GM12864 (cell line): ENCODE data around the gene FAS.

Source experiments
- DNase-seq: peaks from one replicate; pipeline ENCODE4 v3.0.0-alpha.2; 2011; ENCODE audit warnings: low read depth
- H3K4me3 ChIP-seq: 2 replicates; pipeline ENCODE4 v1.5.1; 2011; ENCODE audit warnings: mild to moderate bottlenecking, low read depth, low read length, control low read depth
- CTCF ChIP-seq: IDR thresholded peaks from 2 replicates; pipeline ENCODE4 v1.5.1; 2011; ENCODE audit warnings: low read depth, mild to moderate bottlenecking, moderate library complexity, low read length, control low read depth, inconsistent platforms; ENCODE audit errors: missing control alignments

Gene FAS

DNA sequence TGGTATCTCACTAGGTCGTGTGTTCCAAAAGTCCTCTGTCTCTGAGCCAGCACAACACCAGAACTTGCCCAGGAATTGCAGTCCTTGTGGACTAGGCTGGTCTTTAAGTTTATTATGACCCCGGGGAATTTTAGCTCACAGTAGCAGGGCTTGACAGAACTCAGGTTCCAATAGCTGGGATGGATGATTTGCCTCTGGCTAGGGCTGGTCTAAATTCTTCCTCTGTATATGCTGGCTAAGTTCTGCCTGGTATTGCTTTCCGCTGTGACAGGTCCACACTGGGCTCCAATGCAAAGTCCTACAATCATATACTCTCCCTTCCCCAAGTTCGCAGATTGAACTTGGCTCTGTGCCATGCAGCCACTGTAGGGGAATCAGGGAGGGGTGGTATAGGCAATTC is 52.5 kb downstream of the FAS start:
- H3K4me3 ChIP-seq = no peak overlapping the region
- no peak for DNase-seq
- no peak for TF ChIP-seq CTCF

GRCh38 chr10:89047397-89047796 is 56.8 kb downstream of the FAS start:
- no peak for TF ChIP-seq CTCF
- no peak overlapping the region for H3K4me3 ChIP-seq
- no peak for DNase-seq

DNA sequence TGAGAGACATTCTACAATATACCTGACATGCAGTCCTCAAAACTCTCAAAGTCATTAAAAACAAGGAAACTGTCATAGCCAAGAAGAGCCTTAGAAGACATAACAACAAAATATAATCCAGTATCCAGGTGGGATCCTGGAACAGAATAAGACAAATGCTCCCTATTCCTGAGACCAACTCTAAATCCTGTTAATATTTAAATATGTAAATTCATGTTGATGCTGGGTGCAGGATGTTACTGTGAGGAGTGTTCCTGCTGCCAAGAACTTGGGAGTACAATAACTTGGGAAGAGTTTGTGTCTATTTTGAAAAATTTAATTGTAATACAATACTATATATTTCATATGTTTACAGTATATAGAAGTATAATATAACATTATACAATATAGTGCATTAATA is 61.0 kb downstream of the FAS start:
- H3K4me3 ChIP-seq = no peak overlapping the region

DNA sequence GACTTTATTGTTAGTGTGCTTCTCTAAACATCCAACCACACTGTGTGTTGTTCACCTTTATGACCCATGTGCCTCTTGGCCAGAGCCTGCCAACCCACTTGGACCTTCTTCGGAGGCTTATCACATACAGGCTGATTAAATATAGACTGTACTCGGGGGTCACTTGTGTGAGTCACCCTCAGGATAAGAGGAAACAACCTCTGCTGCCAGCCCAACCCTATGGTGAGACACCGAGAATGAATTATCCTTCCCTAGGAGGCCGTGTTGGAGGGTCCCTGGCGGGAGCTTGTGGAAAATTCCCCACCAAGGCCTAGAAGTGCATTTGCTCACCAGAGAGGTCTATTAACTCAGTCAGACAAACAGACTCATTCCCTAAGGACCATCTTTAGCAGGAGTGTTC is 63.0 kb downstream of the FAS start:
- DNase-seq = no peak
- H3K4me3 ChIP-seq = no peak overlapping the region
- TF ChIP-seq CTCF = no peak

More for the DNA sequence above, 61.0 kb downstream of the FAS start:
- no peak for DNase-seq
- no peak for TF ChIP-seq CTCF

- no peak overlapping the region for H3K4me3 ChIP-seq
- no peak for DNase-seq
- TF ChIP-seq CTCF = no peak
These were observed 64.6 kb downstream of the FAS start for GRCh38 chr10:89055159-89055558.

- TF ChIP-seq CTCF = no peak
- DNase-seq = no peak
- H3K4me3 ChIP-seq = no peak overlapping the region
These were observed 72.3 kb downstream of the FAS start for GRCh38 chr10:89062861-89063260.

- DNase-seq = no peak
- no peak for TF ChIP-seq CTCF
- H3K4me3 ChIP-seq = no peak overlapping the region
These were observed 72.9 kb downstream of the FAS start for GRCh38 chr10:89063465-89063864.
